ENCODE results near the gene PLEKHM3.

GRCh38 chr2:207970147-207970825 lies 55.0 kb downstream of the PLEKHM3 start:
- TF ChIP-seq POLR2A (IDR thresholded peaks at IDR 0.05), result no peak
- TF ChIP-seq, protein P1, sequence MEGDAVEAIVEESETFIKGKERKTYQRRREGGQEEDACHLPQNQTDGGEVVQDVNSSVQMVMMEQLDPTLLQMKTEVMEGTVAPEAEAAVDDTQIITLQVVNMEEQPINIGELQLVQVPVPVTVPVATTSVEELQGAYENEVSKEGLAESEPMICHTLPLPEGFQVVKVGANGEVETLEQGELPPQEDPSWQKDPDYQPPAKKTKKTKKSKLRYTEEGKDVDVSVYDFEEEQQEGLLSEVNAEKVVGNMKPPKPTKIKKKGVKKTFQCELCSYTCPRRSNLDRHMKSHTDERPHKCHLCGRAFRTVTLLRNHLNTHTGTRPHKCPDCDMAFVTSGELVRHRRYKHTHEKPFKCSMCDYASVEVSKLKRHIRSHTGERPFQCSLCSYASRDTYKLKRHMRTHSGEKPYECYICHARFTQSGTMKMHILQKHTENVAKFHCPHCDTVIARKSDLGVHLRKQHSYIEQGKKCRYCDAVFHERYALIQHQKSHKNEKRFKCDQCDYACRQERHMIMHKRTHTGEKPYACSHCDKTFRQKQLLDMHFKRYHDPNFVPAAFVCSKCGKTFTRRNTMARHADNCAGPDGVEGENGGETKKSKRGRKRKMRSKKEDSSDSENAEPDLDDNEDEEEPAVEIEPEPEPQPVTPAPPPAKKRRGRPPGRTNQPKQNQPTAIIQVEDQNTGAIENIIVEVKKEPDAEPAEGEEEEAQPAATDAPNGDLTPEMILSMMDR (IDR thresholded peaks at IDR 0.05), result no peak
- TF ChIP-seq POLR2AphosphoS5 (IDR thresholded peaks at IDR 0.05), result no peak
- no peak for TF ChIP-seq EP300 (IDR thresholded peaks at IDR 0.05; ENCODE audit: low read depth)

Measured in transverse colon (tissue), 4 donors.